RPMI8226 (cell line): ENCODE measurements around the gene CBFB.
A peak's percentile ranks its signal among the peaks of the same experiment; 100 is the strongest.
"Not testable (repeated sequence)": the region's sequence is repeated elsewhere in the genome, so short reads cannot be mapped to it uniquely, and the experiment has no call there.

ENCODE experiments used
- DNase-seq: peaks from one replicate; pipeline ENCODE4 v3.0.0-alpha.2; 2015

The CBFB gene

DNA sequence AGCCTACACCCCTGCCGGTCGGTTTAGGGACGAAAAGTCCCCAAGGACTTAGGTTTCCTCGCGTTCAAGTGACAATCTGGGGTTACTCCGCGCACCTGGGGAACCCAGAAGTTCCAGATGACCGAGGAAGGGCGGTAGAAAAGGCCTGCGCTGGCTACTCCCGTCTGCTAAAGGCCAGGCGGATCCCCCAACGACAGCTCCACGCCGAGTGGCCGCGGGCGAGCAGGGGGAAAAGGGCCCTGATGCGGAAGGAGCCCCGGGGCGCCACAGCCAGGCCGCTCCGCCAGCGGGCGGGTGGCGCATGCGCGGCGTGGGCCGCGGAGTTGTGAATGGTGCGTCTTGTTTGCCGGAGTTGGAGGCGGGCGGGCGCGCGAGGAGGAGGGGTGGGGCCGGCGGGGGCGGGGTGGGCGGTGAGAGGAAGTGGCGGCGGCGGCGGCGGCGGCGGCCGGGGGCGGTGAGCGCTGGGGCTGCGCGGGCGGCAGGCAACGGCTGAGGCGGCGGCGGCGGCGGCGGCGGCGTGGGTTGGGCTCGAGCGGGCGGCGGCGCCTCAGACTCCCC is at the start of gene CBFB:
Gene CBFB, plus strand, starts transcription at position 454 of the 558 bp plus-strand sequence. CDS start 259 bp downstream, outside the sequence.
- DNase-seq, result peak; percentile 97

DNA sequence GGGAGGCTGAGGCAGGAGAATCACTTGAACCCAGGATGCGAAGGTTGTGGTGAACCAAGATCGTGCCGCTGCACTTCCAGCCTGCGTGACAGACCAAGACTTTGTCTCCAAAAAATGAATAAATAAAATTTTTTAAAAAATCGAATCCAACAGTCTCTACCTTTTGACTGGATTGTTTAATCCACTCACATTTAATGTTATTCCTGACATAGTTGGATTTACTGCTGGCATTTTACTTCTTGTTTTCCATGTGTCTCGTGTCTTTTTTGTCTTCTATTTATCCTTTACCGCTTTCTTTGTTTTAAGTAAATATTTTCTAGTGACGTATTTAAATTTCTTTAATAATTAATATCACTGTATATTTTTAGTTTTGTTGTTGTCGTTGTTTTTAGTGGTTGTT is 45.9 kb upstream of the CBFB start:
- no peak for DNase-seq

DNA sequence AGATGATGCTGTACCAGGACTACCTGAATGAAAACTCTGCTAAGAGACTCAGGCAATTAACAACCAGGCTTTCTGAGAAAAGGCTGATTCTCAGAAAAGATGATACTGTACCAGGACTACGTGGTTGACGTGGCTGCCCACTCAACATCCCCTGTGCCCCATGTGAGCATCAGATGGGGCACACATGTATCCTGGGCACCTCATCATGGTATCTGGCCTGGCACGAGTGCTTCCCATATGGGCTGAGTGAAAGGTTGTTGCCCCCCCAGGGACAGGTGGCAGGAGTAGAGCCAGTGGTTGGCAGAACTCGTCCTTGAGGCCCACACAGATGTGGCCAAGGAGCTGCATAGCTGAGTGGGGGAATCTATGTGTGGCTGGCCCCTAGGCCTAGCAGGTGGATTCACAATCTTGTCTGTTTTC is 44.0 kb upstream of the CBFB start:
- no peak for DNase-seq

DNA sequence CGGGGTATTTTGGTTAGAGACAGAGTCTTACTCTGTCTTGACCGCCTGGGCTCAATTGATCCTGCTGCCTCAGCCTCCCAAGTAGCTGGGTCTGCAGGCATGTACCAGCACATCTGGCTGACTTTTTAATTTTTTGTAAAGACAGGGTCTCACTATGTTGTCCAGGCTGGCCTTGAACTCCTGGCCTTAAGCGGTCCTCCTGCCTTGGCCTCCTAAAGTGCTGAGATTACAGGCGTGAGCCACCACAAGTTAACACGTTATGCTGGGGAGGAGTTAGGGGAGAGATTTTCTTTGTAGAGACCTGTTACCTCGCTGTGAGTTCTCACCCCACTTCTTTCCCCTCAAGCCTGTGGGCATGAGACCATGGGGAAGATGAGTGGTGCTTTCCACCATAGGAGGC is 42.4 kb upstream of the CBFB start:
- DNase-seq, result no peak

DNA sequence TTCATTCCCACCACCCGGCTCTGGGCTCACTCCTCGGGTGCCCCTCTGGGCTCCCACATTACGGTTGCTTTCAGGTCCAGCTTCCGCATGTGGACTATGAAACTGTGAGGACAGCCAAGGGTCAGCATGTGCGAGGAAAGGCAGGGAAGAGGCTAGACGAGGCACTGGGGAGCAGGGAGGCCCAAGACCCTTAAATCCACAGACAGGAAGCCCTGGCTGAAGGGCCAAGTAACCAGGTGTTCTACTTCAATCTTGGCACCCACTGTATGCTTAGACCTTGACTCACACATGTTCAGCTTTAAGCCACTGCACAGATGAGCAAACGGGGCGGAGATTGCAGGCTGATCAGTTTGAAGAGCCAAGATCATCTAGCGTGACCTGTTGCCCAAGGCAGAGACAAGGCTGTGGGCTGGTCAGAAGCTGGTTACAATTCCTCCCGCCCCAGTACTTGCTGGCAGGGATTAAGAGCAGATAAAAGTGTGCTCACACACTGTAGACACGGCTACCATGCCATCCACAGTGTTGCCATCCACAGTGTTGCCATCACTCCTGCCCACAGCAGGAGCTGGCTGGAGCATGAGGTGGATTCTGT is 40.7 kb upstream of the CBFB start, which contains the start of gene CES4A:
Gene CES4A, plus strand, starts transcription at position 393 of the 592 bp plus-strand sequence. Its CDS starts 184 bp downstream, at position 577.
- DNase-seq, result no peak

DNA sequence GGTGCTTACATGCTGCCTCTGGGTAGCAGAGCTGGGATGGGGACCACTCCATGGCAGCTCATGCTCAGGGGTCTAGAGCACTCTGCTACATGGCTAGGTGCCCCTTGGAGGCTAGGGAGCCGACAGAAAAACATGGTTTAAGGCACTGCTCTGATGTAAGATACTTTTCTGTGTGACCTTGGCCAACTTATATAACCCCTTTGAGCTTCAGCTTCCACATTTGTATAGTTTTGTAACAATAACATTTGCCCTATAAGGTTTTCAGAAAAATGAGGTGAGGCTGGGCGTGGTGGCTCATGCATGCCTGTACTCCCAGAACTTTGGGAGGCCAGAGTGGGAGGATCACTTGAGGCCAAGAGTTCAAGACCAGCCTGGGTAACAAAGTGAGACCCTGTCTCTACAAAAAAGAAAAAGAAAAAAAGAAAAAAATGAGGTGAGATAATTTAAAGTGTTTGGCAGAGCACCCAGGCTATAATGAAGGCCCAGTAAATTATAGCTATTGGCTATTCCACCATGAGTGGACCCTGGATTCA is 37.3 kb upstream of the CBFB start:
- DNase-seq, result no peak

DNA sequence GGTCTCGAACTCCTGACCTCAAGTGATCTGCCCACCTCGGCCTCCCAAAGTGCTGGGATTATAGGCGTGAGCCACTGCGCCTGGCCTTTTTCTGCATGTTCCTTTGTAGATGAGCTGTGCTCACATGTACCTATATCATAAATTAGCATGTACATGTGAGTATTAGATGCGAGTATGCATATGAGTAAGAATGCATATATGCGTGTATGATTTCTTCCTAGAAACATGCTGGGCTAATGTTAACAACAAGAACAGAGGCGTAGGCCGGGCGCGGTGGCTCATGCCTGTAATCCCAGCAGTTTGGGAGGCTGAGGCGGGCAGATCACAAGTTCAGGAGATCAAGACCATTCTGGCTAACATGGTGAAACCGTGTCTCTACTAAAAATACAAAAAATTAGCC is 35.4 kb upstream of the CBFB start:
- DNase-seq, result not testable (repeated sequence)

DNA sequence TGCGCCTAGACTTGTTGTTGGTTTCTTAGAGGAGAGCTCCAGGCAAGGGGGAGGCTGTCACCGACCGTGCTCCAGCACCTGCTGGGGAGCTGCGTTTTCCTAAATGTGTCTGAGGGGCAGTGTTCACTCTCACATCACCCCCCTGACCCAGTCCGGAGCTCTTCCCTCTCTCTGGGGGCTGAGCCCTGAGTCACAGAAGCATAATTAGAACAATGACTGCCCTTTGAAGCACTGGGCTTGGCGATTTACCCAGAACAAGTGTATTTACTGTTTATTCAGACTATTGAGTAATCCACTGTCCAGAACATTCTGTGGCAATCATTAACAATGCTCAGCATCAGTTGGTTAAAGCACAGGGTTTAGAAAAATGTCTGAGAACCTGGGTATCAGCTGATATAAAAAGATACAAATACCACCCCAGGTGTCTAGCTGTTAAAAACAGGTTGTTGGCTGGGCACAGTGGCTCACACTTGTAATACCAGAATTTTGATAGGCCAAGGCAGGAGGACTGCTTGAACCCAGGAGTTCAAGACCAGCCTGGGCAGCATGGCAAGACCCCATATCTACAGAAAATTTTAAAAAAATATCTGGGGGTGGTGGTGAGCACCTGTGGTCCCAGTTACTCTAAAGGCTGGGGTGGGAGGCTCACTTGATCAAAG is 32.5 kb upstream of the CBFB start:
- no peak for DNase-seq

DNA sequence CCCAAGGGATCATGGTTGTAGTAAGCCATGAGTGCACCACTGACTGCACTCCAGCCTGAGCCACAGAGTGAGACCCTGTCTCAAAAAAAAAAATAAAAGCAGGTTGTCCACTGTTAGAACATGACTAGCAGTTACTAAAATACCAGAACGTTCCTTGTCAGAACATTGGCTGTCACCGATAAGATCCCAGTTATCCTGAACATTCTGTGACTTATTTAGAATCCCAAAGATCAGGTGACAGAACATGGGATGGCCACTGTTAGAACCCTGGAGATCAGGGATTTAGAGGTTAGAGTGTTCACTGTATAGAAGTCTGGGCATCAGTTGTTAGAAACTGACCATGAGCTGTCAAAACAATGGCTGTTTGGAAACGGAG is 32.0 kb upstream of the CBFB start:
- DNase-seq, result no peak

DNA sequence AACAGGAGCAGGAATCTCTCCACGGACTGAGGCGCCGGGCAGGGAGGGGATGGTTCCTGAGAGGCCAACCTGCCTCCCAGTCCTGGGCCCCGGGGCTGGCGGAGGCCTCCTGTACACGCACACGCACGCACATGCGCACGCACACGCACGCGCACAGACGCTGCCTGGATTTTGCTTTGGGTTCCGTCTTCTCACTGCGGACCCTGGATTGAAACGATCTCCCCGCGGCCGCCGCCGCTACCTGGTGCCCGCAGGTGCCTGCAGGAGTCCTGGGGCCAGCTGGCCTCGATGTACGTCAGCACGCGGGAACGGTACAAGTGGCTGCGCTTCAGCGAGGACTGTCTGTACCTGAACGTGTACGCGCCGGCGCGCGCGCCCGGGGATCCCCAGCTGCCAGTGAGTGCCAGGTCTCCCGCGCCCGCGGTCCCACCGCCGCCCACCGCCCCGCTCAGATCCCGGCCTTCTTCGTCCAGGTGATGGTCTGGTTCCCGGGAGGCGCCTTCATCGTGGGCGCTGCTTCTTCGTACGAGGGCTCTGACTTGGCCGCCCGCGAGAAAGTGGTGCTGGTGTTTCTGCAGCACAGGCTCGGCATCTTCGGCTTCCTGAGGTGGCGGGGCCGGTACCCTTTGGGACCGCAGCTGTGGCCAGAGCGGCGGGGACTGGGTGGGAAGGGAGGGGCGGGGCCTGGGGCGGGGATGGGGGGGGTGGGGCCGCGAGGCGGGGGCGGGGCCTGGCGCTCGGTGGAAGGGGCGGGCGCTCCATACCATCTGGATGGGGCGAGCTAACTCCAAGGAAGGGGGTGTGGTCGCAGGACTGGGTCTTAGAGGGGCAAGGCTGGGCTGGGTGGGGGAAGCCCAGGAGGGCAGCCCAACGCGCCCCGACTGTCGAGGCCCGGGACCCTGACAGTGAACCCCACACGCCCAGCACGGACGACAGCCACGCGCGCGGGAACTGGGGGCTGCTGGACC is 28.3 kb upstream of the CBFB start:
- DNase-seq, result peak; percentile 71

DNA sequence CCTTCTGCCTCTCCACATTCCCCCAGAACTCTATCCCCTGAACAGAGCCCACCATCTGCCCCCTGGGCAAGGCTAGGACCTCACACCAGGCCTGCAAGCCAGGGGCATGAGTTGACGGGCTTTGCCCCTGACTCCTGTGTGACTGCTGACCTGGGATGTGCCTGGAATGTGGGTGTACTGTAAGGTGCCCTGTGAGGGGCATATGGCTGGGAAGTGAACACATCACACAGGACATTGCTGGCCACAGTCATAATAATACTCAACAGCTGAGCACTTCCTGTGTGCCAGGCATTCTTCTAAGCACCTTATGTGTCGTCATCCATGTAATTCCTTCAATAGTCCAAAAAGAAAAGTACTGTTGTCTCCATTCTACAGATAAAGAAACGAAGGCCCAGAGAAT is 27.2 kb upstream of the CBFB start:
- no peak for DNase-seq

DNA sequence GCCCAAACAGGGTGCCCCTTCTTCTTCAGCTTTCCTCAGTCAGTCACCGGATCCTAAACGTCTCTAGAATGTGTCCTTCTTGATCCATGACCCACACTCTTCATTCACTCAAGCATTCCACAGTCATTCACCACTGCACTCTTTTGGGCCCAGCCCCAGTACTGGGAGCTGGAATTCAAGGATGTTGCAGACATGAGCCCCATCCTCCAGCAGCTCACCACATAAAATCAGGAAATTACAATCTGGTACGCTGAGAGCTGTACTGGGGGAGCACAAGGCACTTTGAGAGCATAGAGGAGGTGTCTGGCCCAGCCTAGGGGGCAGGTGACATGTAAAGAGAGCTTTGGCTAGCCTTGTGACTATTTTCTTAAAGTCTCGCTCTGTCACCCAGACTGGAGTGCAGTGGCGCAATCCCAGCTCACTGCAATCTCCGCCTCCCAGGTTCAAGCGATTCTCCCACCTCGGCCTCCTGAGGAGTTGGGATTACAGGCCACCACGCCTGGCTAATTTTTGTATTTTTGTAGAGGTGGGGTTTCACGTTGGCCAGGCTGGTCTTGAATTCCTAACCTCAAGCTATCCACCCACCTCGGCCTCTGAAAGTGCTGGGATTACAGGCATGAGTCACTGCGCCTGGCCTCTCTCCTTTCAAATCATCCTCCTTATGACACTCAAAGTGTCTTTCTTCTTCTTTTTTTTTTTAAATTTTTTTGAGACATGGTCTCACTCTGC is 21.9 kb upstream of the CBFB start:
- DNase-seq, result no peak

DNA sequence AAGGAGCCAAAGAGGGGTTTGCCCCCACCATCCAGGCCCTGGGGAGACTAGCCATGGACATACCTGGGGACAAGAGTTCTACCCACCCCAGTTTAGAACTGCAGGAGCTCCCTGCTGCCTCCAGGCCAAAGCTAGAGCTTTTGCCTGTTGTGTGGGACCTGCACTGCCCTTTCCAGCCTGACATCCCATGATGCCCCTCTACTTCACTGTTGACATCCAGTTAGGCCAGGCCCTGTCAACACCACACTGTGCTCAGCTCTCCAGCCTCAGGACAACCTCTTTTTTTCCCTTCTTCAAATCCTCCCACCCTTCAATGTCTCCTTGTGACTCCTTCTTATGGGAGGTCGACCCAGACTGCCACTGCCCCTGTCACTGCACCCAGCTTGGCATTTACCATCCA is 19.8 kb upstream of the CBFB start:
- DNase-seq, result no peak

DNA sequence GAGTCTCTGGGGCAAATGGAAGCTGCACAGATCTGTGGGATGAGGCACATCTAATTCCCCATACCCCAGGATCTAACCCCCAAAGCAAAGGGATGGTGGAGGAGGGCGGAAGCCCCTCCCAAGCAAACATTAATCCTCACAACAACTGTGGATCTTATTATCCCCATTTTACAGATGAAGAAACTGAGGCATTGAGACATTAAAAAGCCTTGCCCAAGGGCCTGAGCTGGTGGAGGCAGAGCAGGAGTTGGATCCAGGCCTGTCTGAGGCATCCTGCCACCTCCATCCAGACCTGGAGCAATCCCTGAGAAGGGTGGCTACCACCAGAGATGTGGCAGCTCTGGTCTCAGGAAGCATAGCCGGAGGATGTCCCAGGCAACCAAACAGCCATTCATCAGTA is 17.7 kb upstream of the CBFB start:
- no peak for DNase-seq

DNA sequence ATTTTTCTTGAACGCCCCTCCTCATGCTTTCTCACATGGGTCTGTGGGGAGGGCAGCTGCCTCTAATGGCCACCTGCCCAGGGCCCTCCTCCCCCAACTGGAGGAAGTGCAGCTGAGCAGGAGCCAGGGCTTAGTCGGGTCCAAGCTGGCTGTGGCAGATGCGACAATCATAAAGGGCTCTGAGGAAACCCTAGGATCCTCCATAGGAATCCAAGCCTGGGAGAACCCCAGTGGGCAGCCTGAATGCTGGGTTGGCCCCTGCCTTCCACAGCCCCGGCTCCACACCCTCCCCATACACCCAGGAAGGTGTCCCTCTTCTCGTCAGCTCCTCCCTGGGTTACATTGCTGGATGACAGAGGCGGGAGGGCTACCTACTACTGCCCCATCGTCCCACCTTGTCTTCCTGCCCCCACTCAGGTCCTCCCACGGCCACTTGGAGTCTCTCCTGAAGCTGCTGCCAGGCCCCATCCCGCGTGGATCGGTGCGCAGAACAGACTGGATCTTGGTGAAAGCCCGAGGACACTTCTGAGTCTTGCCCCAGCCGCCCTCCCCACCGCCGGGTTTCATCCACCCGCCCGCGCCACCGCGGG is 15.6 kb upstream of the CBFB start:
- DNase-seq, result no peak

DNA sequence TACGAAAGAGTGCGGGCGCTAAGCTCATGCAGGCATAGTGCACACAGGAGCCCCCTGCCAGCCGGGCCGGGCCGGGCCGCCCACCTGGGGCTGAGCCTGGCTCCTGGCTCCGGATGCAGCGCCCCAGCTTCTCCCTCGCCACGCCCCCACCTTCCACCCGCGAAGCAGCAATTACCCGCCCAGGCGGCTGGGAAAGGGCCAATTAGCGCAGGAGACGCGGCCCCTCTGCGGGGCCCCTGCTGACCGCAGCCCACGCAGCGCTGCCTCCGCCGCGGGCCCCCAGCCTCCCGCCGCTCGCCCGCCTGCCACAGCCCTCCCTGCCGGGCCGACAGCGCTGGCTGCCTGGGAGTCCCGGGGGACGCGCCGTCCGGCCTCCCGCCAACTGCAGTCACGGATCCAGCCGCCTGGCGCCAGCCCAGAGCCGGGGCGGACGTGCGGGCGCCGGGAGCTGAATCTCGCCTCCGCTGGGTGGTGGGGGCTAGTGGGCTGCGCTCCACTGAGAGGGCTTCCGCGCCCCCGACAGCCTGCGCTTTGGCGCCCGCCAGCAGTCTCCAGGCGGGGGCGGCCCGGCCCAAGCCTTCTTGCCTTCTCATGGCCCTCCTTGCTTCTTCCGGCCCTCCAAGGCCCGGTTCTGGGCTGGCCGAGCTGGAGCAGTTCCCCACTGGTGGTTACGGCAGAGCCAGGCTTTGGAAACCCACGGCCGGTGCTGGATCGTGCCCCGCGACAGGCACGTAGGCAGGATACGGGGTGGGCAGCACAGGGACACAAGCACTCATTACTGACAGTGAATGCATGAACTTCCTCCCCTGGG is 14.9 kb upstream of the CBFB start:
- DNase-seq, result peak; percentile 74

DNA sequence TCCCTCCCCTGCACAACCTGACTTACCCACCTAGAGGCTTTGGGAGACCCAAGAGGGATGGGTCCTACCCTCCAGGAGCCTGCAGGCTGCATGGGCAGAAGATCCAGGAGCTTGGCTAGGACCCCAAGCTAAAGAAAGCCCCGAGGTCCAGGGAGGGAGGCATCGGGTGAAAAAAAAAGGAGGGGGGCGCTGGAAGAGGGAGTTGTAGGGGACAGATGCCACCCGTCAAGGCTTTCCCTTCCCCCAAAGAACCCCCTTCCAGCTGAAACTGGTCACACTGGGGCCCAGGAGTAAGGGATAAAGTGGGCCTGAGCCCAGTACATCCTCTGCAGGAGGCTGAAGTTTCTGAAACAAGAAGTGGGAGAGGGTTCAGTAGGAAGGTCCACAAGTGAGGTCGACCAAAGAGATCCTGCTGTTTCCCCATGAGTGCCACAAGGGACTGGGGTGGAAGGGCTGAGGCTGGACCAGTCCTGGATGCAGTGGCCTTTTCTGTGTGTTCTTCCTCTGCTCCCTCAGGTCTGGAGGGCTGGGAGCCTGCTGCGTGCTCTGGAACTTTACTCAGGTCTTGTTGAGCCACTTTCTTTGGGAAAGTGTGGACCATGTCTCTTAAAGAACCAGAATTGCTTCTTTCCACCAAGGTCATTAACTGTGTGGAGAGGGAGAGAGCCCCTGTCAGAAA is 14.2 kb upstream of the CBFB start:
- no peak for DNase-seq

DNA sequence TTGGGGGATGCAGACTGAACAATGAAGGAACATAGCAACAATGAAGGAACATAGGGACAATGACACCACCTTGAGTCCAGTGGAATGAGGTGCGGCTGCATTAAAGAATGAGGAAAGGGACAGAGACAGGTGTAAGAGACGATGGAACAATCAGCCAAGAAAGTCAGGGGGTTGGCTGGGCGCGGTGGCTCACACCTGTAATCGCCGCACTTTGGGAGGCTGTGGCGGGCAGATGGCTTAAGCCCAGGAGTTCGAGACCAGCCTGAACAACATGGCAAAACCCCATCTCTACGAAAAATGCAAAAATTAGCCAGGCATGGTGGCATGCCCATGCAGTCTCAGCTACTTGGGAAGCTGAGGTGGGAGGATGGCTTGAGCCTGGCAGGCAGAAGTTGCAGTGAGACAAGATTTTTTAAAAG is 13.6 kb upstream of the CBFB start:
- DNase-seq, result no peak

DNA sequence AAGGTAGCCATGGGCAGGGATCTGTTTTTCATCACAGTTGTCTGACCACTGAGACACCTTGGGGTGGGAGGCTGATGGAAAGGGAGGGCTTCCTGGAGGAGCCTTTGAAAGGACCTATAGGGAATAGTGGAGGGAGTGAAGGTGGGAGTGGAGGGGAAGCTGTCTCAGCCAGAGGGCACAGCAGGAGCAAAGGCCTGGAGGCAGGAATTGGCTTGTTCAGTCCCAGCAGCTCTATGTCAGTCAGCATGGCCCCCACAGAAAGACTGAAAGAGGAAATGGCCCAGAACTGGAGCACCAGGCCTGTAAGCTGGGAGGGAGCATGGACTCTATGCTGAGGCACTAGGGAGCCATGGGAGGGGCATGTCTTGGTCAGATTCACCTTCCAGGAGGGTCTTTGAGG is 12.8 kb upstream of the CBFB start:
- DNase-seq, result no peak

DNA sequence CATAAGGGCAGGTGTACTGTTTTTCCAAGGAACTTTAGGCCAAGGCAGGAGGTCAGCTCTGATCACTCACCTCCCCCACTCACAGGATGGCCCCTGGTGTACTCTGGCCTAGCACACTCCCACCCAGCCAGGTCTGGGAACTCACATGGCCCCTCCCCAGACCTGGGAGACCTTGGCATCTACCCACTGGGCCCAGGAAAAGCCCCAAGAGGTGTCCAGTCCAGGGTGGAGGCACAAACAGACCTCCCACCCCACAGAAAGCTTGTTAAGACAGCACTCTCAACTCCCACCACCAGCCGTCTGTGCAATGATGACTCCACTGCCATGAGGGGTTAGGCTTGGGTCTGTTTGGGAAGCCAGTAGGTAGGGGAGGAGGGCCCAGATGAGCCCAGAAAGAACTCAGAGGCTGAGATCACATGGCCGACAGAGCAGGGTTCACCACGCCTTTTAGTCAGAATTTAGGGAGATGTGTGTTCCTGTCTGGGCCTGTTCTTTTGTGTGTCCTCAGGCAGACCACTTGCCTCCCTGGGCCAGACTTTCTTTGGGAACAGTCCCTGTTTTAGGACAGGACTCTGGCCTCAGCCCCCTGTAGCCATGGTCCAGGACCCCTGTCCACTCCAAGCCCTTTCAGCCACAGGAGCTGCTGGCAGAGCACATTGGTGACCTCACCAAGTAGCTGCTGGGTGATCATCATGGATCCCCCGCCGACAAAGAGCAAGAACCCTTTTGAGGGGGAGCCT is 12.1 kb upstream of the CBFB start:
- no peak for DNase-seq
